Measurements from ENCODE around the gene ZNF438. TPM values are rescaled to one million over a fixed set of nuclear protein-coding genes. Genes with fewer than 3 reads are reported as not detected.

Gene ZNF438
- polyA plus RNA-seq, 1 experiment = 5.0 TPM

- TF ChIP-seq CTCF (IDR thresholded peaks at IDR 0.05; ENCODE audit: low read depth, low read length) = no peak
- no peak for DNase-seq (ENCODE audit: low read depth, low spot score)
- POLR2A ChIA-PET = no interaction called here
- H3K27me3 ChIP-seq (ENCODE audit: control insufficient read depth, insufficient read depth, low read length) = no peaks in the 10 kb centered on the region
- CTCF ChIA-PET = no interaction called here
- H3K27ac ChIP-seq (ENCODE audit: low read depth, low read length) = no peak overlapping the region
- no peak overlapping the region for H3K4me3 ChIP-seq (ENCODE audit: low read depth, low read length)
- H3K9me3 ChIP-seq (ENCODE audit: control insufficient read depth, insufficient read depth, low read length) = peaks cover 16% of the 10 kb centered on the region
Observed at GRCh38 chr10:30928742-30929141, 102.9 kb downstream of the ZNF438 start.

- no peak overlapping the region for H3K4me3 ChIP-seq (ENCODE audit: low read depth, low read length)
- ChIA-PET CTCF (no interaction called here), POLR2A (no interaction called here)
- no peaks in the 10 kb centered on the region for H3K27me3 ChIP-seq (ENCODE audit: control insufficient read depth, insufficient read depth, low read length)
- H3K9me3 ChIP-seq (ENCODE audit: control insufficient read depth, insufficient read depth, low read length) = no peaks in the 10 kb centered on the region
- DNase-seq (ENCODE audit: low read depth, low spot score) = no peak
- TF ChIP-seq CTCF (IDR thresholded peaks at IDR 0.05; ENCODE audit: low read depth, low read length) = no peak
- no peak overlapping the region for H3K27ac ChIP-seq (ENCODE audit: low read depth, low read length)
Observed at GRCh38 chr10:30918651-30919050, 113.0 kb downstream of the ZNF438 start.

GRCh38 chr10:30917789-30918188 lies 113.9 kb downstream of the ZNF438 start:
- POLR2A ChIA-PET = no interaction called here
- CTCF ChIA-PET = interaction anchor here (1.2 kb wide), 1 partner anchor 134 kb away, joined by 4 read pairs; no protein-coding TSS in a partner anchor
- H3K9me3 ChIP-seq (ENCODE audit: control insufficient read depth, insufficient read depth, low read length) = no peaks in the 10 kb centered on the region
- no peaks in the 10 kb centered on the region for H3K27me3 ChIP-seq (ENCODE audit: control insufficient read depth, insufficient read depth, low read length)
- no peak overlapping the region for H3K4me3 ChIP-seq (ENCODE audit: low read depth, low read length)
- TF ChIP-seq CTCF (IDR thresholded peaks at IDR 0.05; ENCODE audit: low read depth, low read length) = no peak
- DNase-seq (ENCODE audit: low read depth, low spot score) = no peak
- H3K27ac ChIP-seq (ENCODE audit: low read depth, low read length) = no peak overlapping the region

GRCh38 chr10:30917067-30917466 lies 114.6 kb downstream of the ZNF438 start:
- no peak overlapping the region for H3K4me3 ChIP-seq (ENCODE audit: low read depth, low read length)
- no peaks in the 10 kb centered on the region for H3K9me3 ChIP-seq (ENCODE audit: control insufficient read depth, insufficient read depth, low read length)
- no peak overlapping the region for H3K27ac ChIP-seq (ENCODE audit: low read depth, low read length)
- DNase-seq (ENCODE audit: low read depth, low spot score) = no peak
- CTCF ChIA-PET = interaction anchor here (1.2 kb wide), 1 partner anchor 133 kb away, joined by 4 read pairs; no protein-coding TSS in a partner anchor
- H3K27me3 ChIP-seq (ENCODE audit: control insufficient read depth, insufficient read depth, low read length) = no peaks in the 10 kb centered on the region
- POLR2A ChIA-PET = no interaction called here
- no peak for TF ChIP-seq CTCF (IDR thresholded peaks at IDR 0.05; ENCODE audit: low read depth, low read length)

GRCh38 chr10:30915146-30915545 lies 116.5 kb downstream of the ZNF438 start:
- DNase-seq (ENCODE audit: low read depth, low spot score) = no peak
- CTCF ChIA-PET = no interaction called here
- no peak overlapping the region for H3K27ac ChIP-seq (ENCODE audit: low read depth, low read length)
- POLR2A ChIA-PET = interaction anchor here (0.6 kb wide), 1 partner anchor 103 kb away, joined by 3 read pairs; no protein-coding TSS in a partner anchor
- no peaks in the 10 kb centered on the region for H3K27me3 ChIP-seq (ENCODE audit: control insufficient read depth, insufficient read depth, low read length)
- TF ChIP-seq CTCF (IDR thresholded peaks at IDR 0.05; ENCODE audit: low read depth, low read length) = no peak
- H3K4me3 ChIP-seq (ENCODE audit: low read depth, low read length) = no peak overlapping the region
- H3K9me3 ChIP-seq (ENCODE audit: control insufficient read depth, insufficient read depth, low read length) = no peaks in the 10 kb centered on the region
